Endothelial cell of umbilical vein (primary cell): ENCODE measurements around the gene PRRT4.

Experiments used
- EZH2 ChIP-seq: IDR thresholded peaks from 2 replicates; pipeline ENCODE4 v1.6.1; 2012; ENCODE audit warnings: borderline replicate concordance, low read depth, mild to moderate bottlenecking, moderate library complexity, low read length, inconsistent platforms; ENCODE audit not compliant: severe bottlenecking
- FOS ChIP-seq: IDR thresholded peaks from 2 replicates; pipeline ENCODE4 v1.6.1; 2011; ENCODE audit warnings: mild to moderate bottlenecking, low read length, moderate library complexity, borderline replicate concordance; ENCODE audit not compliant: insufficient read depth
- GATA2 ChIP-seq: IDR thresholded peaks from 2 replicates; pipeline ENCODE4 v1.7.0; 2011; ENCODE audit warnings: low read depth, mild to moderate bottlenecking, moderate library complexity, mixed read lengths, low read length; ENCODE audit not compliant: insufficient read length, insufficient read depth
- JUN ChIP-seq: IDR thresholded peaks from 2 replicates; pipeline ENCODE4 v1.6.1; 2011; ENCODE audit warnings: borderline replicate concordance, low read depth; ENCODE audit not compliant: insufficient read length, insufficient read depth
- MAX ChIP-seq: IDR thresholded peaks from 2 replicates; pipeline ENCODE4 v1.6.1; 2011; ENCODE audit not compliant: insufficient read depth, insufficient read length
- MYC ChIP-seq: IDR thresholded peaks from one replicate; pipeline ENCODE4 v1.6.1; 2011; ENCODE audit warnings: mild to moderate bottlenecking, low read depth, low read length
- POLR2A ChIP-seq: IDR thresholded peaks from 2 replicates; pipeline ENCODE4 v1.6.1; 2012; ENCODE audit warnings: low read depth, mild to moderate bottlenecking, control low read depth, low read length
- POLR2AphosphoS5 ChIP-seq: IDR thresholded peaks from 2 replicates; pipeline ENCODE4 v1.6.1; 2012; ENCODE audit warnings: low read depth, mild to moderate bottlenecking, control low read depth, low read length, moderate library complexity; ENCODE audit not compliant: insufficient read depth
- TF ChIP-seq, protein P1 (sequence below), 2 donors: IDR thresholded peaks; 1 replicate in 1 of 2; 2 replicates in 1 of 2; pipeline ENCODE4 v1.5.1; 2011; ENCODE audit warnings: low read length in 2 of 2, mild to moderate bottlenecking in 2 of 2, moderate library complexity in 2 of 2, control low read depth in 1 of 2, inconsistent platforms in 1 of 2, low read depth in 1 of 2; ENCODE audit not compliant: insufficient read depth in 1 of 2; ENCODE audit errors: extremely low read depth in 1 of 2

- TF ChIP-seq, protein P1, sequence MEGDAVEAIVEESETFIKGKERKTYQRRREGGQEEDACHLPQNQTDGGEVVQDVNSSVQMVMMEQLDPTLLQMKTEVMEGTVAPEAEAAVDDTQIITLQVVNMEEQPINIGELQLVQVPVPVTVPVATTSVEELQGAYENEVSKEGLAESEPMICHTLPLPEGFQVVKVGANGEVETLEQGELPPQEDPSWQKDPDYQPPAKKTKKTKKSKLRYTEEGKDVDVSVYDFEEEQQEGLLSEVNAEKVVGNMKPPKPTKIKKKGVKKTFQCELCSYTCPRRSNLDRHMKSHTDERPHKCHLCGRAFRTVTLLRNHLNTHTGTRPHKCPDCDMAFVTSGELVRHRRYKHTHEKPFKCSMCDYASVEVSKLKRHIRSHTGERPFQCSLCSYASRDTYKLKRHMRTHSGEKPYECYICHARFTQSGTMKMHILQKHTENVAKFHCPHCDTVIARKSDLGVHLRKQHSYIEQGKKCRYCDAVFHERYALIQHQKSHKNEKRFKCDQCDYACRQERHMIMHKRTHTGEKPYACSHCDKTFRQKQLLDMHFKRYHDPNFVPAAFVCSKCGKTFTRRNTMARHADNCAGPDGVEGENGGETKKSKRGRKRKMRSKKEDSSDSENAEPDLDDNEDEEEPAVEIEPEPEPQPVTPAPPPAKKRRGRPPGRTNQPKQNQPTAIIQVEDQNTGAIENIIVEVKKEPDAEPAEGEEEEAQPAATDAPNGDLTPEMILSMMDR (IDR thresholded peaks at IDR 0.05; ENCODE audit: extremely low read depth in 1 of 2, insufficient read depth in 1 of 2, low read depth in 1 of 2, low read length in 2 of 2) = no peak
- TF ChIP-seq POLR2A (no peak), EZH2 (no peak), MAX (no peak), FOS (no peak), POLR2AphosphoS5 (no peak), GATA2 (no peak), MYC (no peak), JUN (no peak)
Observed at GRCh38 chr7:128363261-128363721, 1.8 kb upstream of the PRRT4 start.
